Mesenteric fat pad (tissue), 1 donor: ENCODE data around the gene WDR20. TPM values are rescaled to one million over a fixed set of nuclear protein-coding genes. Genes with fewer than 3 reads are reported as not detected.

Experiments used
- DNase-seq: peaks from one replicate; pipeline ENCODE4 v3.0.0-alpha.2; 2020; ENCODE audit warnings: low spot score
- total RNA-seq: library from RNA; stranded (reverse); fragmentation: NEBNext Ultra II Directional; extraction: Animal tissue kit (Norgen Biotek cat#: 25700); gene quantifications from one replicate; pipeline ENCODE4 v1.2.1, GENCODE V29; 2021
- donor health status: DM: yes; HTN: yes; CAD: no.

Gene WDR20
- total RNA-seq, 1 donor from 2014 or later, result 34.1 TPM

DNA sequence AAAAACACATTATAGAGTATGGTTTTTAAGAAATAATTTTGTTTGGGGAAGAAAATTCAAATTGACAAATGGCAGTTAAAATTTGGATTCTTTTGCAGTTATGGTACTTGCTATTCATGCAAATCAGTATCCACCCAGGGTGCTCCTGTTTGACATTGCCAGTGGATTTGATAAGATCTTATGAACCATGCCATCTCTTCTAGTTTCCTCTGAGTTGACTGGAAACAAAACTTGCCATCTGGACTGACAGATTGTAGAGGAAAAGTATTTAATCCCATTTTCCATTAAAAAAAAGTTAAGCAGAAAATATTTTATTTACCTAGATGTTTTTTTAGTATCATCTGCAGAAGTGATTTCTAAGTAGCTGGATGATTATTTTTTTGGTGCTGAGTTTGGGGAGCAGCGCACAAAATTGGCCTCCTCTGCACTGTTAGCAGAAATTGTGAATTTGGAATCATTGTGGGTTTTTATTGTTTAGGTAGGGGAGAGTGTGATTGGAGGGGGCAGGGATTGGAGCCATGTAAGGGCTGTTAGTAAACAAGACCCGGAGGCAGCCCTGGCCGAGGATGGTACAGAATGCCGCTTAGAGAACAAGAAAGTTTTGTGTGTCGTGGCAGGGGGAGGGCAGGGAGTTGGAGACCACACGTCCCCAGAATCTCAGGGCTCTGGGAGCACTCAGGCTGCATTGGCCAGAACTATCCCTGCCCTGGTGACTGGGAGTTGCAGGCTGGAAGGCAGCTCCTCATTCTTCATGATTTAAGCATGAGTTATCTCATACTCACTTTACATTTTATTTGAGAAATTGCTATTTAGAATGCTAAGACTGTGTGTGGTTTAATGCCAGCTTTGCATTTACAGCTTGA is 56.6 kb downstream of the WDR20 start:
- no peak for DNase-seq

DNA sequence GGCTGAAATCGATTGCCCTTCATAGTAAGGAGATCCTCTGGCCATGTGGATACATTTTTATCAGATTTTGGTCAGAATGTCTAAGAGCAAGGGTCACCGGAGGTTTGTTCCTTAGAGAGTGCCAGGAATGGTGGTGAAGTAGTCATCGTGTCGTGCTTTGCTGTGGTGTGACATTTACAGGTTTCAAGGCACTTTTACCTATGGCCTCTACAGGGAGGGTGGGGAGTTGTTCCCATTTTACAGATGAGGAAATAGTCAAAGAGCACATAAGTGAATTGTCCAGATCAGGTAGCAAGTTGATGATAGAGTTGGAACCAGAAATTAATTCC is 57.2 kb downstream of the WDR20 start:
- DNase-seq, result no peak

DNA sequence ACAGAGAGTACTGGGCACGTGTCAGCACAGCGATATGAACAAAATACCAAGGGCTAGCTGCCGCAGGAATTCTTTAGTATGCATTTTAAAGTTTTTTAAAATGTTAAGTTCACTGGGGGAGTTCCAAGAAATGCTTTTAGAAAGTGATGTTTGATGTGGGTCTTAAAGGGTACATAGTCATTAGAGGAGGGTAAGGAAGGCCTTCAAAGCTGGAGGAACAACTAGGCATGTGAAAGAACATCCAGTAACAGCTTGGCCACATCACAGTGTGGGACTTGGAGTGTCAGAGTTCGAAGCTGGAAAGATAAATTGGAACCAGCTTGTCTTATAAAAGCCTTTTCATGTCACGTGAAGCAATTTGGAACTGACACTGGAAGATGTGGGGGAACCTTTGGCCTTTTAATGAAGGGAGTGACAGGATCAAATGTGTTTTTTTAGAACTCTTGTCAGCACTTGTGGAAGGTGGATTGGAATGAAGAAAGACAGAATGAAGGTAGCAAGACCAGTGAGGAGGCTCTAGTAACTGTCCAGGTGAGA is 57.7 kb downstream of the WDR20 start:
- no peak for DNase-seq

DNA sequence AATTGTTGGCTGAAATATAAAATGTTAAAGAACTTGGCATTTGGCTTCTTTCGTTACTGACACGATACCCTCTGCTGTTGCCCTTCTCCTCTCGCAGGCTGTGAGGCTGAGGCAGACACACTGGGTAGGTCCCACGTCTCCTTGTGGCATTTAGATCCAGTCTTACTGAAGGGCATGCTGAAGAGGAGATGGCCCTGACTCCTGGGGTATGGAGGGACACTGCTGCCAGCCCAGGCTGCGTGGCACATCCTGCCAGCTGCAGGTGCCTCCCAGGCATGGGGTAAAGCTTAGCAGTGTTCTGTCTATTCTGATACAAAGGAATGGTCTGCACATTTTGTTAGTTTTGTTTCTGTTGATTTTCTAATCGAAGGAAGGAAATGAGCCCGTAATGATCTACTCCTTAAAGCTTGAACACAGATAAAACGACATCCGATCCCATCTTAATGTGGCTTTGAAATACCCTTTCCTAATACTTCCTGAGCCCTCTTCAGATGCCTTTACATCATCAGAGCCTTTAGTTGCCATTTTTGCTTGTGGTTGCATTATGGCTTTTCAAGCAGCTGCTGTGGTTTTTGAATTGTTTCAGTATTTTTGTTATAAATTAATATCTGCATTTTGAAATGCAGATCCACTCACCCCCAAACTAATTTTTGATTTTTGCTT is 61.1 kb downstream of the WDR20 start:
- DNase-seq, result no peak

DNA sequence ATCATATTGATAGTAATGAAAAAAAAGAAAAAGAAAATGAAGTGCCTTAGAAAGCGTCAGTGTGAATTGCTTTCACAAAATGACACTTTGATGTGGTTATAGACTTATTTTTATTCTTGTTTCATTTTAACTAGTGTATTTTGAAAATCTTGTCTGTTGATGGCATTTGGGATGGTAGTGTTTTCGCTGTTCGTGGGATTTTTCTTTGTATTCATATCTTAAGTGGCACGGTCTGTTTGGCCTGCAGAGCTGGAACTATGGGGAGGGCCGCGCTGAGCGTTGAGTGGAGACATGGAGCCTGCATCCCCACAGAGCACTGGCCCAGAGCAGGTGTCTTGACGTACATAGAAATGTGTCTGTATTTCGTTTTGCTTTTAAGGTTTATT is 61.6 kb downstream of the WDR20 start:
- DNase-seq, result no peak

DNA sequence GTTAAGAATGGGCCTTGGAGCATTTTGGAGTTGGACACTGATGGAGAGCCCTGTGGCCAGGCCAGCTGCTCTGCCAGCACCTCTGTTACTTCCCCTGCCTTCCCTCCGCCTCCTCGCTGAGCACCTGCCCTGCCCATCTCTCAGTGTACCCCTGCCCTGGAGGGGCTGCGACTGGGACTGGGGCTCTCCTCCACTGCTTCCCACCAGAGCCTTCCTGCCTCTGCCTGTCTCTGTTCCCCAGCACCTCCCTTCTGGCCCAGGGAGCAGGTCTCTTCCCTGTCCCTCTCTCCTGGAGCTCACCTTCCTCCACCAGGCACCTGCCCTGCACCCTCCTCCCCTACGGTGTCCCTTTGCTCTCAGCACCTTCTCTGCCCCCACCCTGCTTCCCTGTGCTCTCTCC is 62.1 kb downstream of the WDR20 start:
- no peak for DNase-seq

DNA sequence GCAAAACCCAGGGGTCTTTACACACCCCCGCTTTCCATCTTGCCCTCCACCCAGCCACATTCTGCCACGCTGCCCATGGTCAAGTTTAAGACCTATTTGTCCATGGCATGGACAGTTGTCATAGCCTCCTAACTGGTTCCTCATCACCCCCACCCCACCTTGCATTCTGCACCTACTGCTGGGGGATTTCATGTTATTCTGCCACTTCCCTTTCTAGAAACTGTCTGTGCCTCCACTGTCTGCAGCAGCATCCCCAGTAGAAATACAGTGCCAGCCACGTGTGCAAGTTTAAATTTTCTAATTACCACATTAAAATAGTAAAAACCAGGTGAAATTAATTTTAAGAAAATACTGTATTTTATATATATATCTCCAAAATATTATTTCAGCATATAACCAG is 63.2 kb downstream of the WDR20 start:
- DNase-seq, result no peak

DNA sequence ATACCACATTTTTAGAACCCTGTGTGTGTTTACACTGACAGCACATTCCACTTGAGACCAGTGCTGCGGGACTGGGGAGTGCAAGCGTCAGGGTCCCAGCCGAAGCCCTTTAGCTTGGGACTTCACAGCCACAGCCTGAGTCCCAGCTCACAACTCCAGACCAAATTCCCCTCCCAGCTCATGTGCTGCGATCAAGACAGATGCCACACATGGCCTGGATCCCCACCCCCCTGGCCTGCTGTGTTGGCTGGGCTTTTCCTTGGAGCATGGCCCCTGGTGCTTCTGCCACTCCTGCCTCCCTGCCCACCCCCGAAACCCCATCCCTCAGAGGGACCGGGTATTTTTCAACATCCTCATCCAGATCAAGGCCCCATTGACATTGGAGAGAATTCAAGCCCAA is 63.7 kb downstream of the WDR20 start:
- no peak for DNase-seq

DNA sequence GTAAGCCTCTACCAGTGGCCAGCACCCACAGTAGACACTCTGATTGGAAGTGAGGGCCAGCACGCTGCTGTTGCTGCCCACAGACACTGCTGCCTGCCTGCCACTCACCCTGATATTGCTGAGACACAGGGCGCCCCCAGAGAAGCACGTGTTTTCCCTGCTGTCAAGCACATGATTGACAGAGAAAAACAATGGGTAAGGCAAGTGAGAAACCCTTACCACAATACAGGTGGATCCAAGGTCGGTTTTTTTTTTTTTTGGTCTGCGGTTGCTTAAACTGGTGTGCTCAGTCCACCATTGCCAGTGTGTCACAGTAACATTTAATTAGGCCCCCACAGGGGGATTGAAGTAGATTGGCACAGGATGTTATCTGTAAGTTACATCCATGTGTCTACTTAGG is 65.9 kb downstream of the WDR20 start:
- peak; percentile 9 for DNase-seq

DNA sequence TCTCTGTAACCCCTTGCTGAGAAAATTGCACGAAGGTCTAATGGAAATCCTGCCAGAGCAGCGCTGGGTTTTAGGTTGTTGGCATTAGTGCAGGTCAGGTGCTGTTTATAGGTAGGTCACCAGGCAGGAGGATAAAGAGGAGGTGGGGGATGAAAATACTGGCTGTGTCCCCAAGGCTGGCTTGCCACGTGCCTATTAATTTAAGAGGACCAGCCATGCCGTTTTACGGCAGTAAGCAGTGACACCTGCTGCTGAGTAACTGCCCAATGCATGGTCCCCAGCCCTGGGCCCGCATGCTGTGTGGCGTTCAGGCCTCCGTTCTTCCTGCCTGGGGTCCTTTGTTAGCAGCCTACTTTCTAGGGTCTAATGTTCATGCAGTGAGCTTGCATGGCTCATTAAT is 67.2 kb downstream of the WDR20 start:
- peak; percentile 71 for DNase-seq

DNA sequence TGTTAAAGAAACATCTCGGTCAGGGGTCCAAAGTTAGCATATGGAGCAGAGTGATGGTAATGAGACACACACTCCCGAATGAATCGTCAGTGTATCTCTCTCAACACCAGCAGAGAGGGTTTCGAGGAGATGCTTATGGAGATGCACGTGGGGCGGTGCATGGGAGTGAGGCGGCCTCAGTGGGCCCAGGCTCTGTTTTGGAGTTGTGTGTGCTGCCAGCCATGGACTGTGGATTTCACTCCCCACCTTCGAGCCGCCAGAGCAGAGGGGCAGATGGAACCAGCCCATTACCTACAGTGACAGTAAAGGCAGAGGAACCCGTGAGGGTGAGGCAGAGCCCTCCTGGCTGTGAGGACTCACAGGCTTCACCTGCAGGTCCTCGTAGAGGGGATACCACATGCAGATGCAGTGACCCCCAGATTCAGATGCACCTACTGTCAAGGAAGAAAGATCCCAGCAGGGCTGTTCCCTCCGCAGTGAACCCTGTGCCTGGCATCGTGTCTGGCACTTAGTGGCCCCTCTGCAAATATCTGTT is 68.2 kb downstream of the WDR20 start:
- DNase-seq, result peak; percentile 77

DNA sequence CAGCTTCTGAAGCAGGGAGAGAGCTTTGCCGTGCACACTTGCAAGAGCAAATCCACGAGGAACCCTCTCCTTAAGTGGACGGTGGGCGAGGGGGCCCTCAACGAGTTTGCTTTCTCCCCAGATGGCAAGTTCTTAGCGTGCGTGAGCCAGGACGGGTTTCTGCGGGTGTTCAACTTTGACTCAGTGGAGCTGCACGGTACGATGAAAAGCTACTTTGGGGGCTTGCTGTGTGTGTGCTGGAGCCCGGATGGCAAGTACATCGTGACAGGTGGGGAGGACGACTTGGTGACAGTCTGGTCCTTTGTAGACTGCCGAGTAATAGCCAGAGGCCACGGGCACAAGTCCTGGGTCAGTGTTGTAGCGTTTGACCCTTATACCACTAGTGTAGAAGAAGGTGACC is 69.0 kb downstream of the WDR20 start:
- peak; percentile 71 for DNase-seq

DNA sequence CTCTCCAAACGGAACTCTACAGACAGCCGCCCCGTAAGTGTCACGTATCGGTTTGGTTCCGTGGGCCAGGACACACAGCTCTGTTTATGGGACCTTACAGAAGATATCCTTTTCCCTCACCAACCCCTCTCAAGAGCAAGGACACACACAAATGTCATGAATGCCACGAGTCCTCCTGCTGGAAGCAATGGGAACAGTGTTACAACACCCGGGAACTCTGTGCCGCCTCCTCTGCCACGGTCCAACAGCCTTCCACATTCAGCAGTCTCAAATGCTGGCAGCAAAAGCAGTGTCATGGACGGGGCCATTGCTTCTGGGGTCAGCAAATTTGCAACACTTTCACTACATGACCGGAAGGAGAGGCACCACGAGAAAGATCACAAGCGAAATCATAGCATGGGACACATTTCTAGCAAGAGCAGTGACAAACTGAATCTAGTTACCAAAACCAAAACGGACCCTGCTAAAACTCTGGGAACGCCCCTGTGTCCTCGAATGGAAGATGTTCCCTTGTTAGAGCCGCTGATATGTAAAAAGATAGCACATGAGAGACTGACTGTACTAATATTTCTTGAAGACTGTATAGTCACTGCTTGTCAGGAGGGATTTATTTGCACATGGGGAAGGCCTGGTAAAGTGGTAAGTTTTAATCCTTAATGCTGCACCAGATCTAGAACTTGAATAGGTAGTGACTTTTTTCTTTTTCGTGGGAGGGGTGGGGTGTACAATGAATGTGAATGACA is 69.7 kb downstream of the WDR20 start:
- peak; percentile 39 for DNase-seq

DNA sequence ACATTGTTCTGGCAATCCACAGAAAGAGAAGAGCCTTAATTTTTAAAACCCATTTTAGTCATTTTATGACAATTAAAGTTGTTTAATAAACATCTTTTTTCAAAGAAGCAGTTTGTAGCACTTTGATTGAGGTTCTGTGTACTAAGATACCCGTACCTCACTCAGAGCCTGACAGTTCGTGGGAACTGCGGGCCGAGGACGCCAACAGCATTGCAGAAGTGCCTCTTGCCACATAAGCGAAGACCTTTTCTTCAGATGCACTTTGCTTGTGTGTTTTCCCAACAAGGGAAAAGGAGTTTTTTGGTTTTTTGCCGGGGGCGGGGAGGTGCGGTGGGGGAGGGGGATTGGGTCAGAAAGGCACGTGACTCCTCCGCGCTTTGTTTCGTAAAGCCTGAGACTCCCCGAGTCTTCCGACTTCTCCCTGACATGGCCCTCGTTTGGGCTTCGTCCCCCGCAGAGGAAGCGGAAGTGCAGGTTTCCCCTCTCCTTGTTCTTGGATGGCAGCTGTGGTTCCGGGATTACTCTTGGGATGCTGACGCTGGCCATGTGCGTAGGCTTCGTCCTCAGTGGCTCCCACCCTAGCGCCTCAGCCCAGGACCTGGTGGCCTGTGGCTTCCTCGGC is 70.8 kb downstream of the WDR20 start:
- peak; percentile 65 for DNase-seq

DNA sequence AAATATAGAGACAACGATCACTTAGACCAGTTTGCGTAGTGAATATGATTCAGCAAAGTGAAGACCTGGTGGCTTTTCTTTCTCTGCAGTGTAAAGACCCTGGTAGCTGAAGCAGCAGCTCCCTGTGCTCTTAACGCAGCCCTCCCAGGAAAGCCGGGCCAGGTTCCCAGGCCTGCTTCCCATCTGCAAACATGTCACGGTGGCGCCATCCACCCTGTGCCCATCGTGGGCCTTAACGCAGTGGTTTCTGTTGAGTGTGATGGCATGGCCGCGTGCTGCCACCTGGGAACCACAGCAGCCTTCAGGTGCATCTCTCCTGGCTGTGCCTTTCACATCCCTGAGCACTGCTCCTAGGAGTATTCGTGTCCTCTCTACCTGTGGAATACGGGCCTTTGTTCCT is 71.5 kb downstream of the WDR20 start:
- DNase-seq, result peak; percentile 68

DNA sequence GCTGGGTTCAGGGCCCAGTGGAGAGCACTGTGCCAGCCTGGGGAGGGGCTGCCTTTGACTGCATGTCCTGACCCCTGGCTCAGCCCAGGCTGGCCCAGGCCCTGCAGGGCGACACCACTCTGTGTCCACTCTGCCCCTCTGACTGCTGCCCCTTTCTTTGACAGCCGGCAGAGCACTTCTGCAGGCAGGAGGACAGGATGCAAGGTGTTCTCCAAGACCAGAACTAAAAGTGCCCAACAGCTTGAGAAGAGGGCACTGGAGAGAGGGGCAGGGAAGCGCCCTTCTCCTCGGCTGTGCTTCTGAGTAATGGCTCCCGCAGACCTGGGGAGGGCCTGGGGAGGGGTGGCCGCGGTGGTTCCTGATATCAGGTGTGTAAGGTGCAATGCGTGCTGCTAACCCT is 72.7 kb downstream of the WDR20 start:
- no peak for DNase-seq

DNA sequence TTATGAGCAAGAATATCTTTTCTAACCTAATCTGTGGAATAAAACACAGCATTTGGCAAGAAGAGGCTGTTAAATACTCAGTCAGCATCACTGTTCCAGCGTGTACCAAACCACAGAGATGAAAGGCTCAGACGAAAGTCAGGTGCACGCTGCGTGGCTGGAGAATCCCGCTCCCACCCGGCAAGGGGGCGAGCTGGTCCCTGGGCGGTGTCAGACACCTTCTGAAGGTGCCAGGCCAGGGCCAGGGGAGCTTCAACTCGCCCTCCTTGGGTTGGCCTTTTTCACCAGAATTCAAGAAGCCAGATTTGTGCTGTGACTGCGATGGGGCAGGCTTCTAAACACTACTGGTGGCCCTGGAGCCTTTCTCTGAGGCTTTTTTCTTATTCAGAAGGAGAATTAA is 73.1 kb downstream of the WDR20 start:
- DNase-seq, result no peak

DNA sequence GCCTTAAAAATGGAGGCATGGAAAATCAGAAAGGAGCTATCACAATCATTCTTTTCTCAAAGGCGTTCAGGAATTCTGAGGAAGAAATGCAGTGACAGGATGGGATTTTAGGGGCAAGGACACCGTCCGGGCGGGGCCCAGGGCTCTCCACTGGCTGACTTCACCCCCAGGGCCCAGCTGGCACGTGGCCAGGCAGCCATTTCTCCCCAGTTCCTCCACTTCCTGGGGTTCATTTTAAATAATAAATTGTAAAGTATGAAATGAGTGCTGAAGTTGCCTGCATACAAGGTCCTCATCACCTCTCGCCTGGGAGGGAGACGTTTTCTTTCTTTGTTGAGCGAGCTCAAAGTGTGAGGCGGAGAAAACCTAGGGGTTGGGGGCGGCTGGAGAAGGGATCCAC is 73.8 kb downstream of the WDR20 start:
- no peak for DNase-seq

DNA sequence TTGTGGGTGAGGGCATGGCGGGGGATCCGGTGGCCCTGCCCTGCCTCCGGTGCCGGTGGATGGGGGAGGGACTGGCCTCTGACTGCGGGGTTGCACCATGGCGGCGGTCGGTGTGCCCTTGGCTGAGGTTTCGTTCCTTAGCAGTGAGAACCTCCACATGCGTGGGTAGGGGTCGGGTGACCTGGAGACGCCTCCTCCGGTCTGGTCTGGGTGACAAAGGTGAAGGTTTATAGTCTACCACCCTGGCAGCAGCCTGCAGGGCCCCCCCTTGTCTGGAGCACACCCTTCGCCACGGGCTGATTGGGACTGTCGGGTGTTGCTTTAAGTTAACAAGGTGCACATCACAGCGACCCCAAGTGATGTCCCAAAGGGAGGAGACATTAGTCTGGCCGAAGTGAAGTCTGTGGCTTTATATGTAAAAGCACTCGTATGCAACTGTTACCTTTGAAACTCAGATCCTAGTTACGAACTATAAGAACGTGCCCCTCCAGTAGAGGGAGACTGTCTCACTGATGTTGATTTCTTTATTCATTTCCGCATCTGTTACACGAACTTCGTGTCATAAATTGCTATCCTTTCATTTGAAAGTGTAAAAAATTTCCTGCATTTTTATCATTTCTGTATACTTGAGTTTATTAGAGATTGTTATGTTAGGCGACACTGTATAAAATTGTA is 74.4 kb downstream of the WDR20 start:
- DNase-seq, result no peak

DNA sequence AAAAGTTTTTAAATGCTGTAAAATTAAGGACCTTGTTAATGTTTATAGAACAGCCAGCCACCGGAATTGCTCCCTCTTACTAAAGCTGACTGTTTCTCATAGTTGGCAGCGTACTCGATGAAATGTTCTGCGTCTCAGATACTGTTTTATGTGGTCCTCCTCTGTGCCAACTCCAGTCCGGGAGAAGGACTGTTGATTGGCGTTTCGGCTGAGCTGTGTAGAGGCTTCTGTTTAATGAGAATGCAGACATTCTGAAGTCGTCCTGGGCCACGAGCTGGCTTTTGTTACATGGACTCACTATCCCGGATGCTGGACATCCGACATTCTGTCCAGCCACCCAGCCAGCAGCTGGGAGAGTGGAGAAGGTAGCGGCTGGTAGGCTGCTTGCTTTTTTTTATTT is 75.4 kb downstream of the WDR20 start:
- no peak for DNase-seq
